HG02678 (cell line): Measurements from ENCODE around the gene ZNRF2.

Source experiments
- ATAC-seq: cut with Tn5 transposase; IDR thresholded peaks from one replicate; pipeline ENCODE4 v1.9.1; 2021; ENCODE audit warnings: mild to moderate bottlenecking, moderate library complexity; ENCODE audit not compliant: unreplicated experiment

Gene ZNRF2

GRCh38 chr7:30320392-30320791 lies 36.0 kb downstream of the ZNRF2 start:
- ATAC-seq, result no peak

GRCh38 chr7:30321089-30321881 lies 36.9 kb downstream of the ZNRF2 start:
- ATAC-seq, result no peak

- no peak for ATAC-seq
Measured at GRCh38 chr7:30321882-30322192, 37.4 kb downstream of the ZNRF2 start.

- ATAC-seq, result peak; percentile 81
Measured at GRCh38 chr7:30322271-30323005, 38.0 kb downstream of the ZNRF2 start.

- peak; percentile 58 for ATAC-seq
Measured at GRCh38 chr7:30323006-30323355, 38.6 kb downstream of the ZNRF2 start.

- ATAC-seq, result no peak
Measured at GRCh38 chr7:30327813-30328212, 43.4 kb downstream of the ZNRF2 start.

- ATAC-seq, result no peak
Measured at GRCh38 chr7:30328381-30328780, 44.0 kb downstream of the ZNRF2 start.

- ATAC-seq, result no peak
Measured at GRCh38 chr7:30329716-30330115, 45.3 kb downstream of the ZNRF2 start.

GRCh38 chr7:30330134-30331111 lies 46.0 kb downstream of the ZNRF2 start:
- ATAC-seq, result peak; percentile 96

- ATAC-seq, result no peak
Measured at GRCh38 chr7:30331338-30331737, 46.9 kb downstream of the ZNRF2 start.

GRCh38 chr7:30332549-30332948 lies 48.2 kb downstream of the ZNRF2 start:
- ATAC-seq, result no peak

- no peak for ATAC-seq
Measured at GRCh38 chr7:30335763-30336487, 51.5 kb downstream of the ZNRF2 start.

- no peak for ATAC-seq
Measured at GRCh38 chr7:30344513-30344912, 60.1 kb downstream of the ZNRF2 start.

- ATAC-seq, result no peak
Measured at GRCh38 chr7:30347226-30348082, 63.1 kb downstream of the ZNRF2 start.

GRCh38 chr7:30348083-30348560 lies 63.7 kb downstream of the ZNRF2 start:
- ATAC-seq, result peak; percentile 81

GRCh38 chr7:30349170-30349569 lies 64.8 kb downstream of the ZNRF2 start:
- no peak for ATAC-seq

GRCh38 chr7:30349816-30350215 lies 65.4 kb downstream of the ZNRF2 start:
- no peak for ATAC-seq

- ATAC-seq, result no peak
Measured at GRCh38 chr7:30351286-30351685, 66.9 kb downstream of the ZNRF2 start.

GRCh38 chr7:30351724-30352123 lies 67.3 kb downstream of the ZNRF2 start:
- ATAC-seq, result no peak

- no peak for ATAC-seq
Measured at GRCh38 chr7:30352169-30352568, 67.8 kb downstream of the ZNRF2 start.
